Fibroblast of lung (primary cell): ENCODE results near the gene PPP1CB.

Experiments used
- EZH2 ChIP-seq: IDR thresholded peaks from 2 replicates; pipeline ENCODE4 v1.5.1; 2012; ENCODE audit warnings: low read length, control low read depth, mild to moderate bottlenecking; ENCODE audit errors: missing control alignments
- TF ChIP-seq, protein P1 (sequence below), 2 donors: IDR thresholded peaks in 1 of 2; conservative IDR thresholded peaks in 1 of 2; 1 replicate in 1 of 2; 2 replicates in 1 of 2; pipeline ENCODE4 v1.5.1; 2011 to 2012; ENCODE audit warnings: low read length in 2 of 2, control low read depth in 1 of 2, inconsistent platforms in 1 of 2, low read depth in 1 of 2, mild to moderate bottlenecking in 1 of 2

DNA sequence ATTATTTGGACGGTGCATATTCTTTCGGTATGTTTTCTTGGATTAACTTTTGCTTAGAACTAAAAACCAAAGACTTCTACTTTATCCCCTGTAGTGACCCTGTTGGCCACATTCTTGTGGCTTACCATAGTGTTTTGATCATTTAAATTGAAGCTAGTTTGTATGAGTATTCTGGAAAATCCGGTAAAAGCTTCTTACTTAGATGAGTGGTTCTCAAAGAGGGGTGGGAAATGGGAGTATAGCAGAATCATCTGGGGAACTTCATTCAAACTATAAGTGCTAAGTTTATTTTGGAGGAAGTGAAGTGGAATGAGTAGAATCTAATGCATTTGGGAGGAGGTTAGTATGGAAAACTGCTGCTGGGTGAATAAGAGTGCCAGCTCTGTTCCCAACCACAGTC lies 3.8 kb downstream of the PPP1CB start:
- TF ChIP-seq, protein P1, sequence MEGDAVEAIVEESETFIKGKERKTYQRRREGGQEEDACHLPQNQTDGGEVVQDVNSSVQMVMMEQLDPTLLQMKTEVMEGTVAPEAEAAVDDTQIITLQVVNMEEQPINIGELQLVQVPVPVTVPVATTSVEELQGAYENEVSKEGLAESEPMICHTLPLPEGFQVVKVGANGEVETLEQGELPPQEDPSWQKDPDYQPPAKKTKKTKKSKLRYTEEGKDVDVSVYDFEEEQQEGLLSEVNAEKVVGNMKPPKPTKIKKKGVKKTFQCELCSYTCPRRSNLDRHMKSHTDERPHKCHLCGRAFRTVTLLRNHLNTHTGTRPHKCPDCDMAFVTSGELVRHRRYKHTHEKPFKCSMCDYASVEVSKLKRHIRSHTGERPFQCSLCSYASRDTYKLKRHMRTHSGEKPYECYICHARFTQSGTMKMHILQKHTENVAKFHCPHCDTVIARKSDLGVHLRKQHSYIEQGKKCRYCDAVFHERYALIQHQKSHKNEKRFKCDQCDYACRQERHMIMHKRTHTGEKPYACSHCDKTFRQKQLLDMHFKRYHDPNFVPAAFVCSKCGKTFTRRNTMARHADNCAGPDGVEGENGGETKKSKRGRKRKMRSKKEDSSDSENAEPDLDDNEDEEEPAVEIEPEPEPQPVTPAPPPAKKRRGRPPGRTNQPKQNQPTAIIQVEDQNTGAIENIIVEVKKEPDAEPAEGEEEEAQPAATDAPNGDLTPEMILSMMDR (conservative IDR thresholded peaks at IDR 0.05 in 1 of 2, IDR thresholded peaks at IDR 0.05 in 1 of 2; ENCODE audit: low read depth in 1 of 2, low read length in 2 of 2), result no peak
- TF ChIP-seq EZH2, result no peak
